GM19099 (cell line): Measurements from ENCODE around the gene EDC3.

Source experiments
- POLR2A ChIP-seq: IDR thresholded peaks from 3 replicates; pipeline ENCODE4 v1.6.1; 2011; ENCODE audit warnings: low read depth; ENCODE audit not compliant: insufficient read length; ENCODE audit errors: extremely low read depth

EDC3 gene

GRCh38 chr15:74663303-74664027 lies 32.4 kb downstream of the EDC3 start:
- no peak for TF ChIP-seq POLR2A

GRCh38 chr15:74662064-74662860 lies 33.6 kb downstream of the EDC3 start:
- TF ChIP-seq POLR2A = no peak

- no peak for TF ChIP-seq POLR2A
These were observed 38.0 kb downstream of the EDC3 start for GRCh38 chr15:74657846-74658245.

DNA sequence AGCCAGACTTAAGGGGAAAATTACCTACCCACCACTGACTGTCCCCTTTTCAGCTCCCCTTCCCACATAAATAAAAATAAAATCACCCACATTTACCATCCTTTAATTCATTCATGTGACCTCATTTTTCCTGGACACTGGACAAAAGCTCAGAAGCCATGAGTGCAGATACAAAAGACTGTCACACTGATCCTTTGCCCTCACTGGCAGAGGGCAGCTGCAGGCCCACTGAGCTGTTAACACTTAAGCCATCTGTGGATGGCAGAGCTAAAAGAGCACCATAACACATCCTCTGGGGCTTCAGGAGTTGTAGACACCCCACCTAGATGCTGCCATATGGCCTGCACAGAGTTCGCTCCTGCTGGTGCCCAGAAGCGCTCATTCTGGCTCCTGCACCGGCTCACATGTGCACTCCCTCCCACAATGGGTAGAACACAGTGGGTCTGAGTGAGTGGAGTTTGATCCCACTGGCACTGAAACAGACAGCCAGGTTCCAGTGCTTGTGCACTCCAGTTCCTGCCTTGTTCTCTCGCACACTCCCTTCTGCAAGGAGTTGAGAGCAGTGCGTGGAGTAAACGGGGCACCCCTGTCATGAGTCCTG lies 38.8 kb downstream of the EDC3 start:
- TF ChIP-seq POLR2A = no peak

- TF ChIP-seq POLR2A = no peak
These were observed 40.4 kb downstream of the EDC3 start for GRCh38 chr15:74655424-74655823.

DNA sequence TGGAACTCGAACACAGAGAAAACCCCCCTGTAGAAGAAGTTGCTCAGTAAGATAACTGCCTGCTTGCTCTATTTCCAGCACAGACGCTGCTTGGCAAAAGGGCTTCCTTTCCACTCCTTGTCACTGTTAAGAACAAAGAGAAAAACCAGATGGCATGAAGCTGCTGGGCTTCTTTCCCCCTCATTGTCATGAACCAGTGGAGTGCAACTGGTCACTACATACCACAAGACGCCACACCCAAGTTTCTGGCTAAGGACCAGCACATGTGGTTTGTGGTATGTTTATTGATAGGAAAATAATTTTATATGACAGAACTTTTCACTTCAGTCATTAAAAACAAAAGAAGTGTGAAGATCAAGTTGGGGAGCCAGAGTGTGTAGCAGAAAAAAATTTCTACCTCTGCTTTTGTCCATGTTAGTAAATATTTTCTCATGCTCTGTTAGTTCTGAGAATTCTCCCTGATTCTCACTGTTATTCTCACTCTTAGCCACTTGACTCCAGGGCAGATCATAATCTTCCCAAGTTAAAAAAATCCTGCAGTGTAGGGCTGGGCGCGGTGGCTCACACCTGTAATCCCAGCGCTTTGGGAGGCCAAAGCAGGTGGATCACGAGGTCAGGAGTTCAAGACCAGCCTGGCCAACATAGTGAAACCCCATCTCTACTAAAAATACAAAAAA lies 42.3 kb downstream of the EDC3 start:
- no peak for TF ChIP-seq POLR2A

- TF ChIP-seq POLR2A = no peak
These were observed 44.5 kb downstream of the EDC3 start for GRCh38 chr15:74651242-74651741.

GRCh38 chr15:74648051-74648842 lies 47.6 kb downstream of the EDC3 start:
- TF ChIP-seq POLR2A = no peak

DNA sequence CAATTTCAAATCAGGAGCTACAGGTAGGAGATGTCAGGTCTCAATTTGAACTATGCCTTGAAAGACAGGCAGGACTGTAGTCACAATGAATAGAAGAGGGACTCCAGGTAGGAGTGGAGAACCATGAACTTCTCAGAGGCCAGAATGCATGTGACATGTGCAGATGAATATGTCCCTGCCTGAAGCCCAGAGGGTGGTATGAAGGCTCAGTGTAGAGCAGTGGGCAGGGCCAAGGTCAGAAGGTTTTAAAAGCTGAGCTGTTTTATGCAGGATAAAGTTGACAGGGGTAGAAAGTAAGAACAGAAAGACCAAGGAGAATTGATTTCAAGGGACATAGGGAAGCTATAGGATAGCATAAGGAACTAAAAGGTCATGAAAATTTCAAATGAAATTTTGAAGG lies 49.3 kb downstream of the EDC3 start:
- no peak for TF ChIP-seq POLR2A

DNA sequence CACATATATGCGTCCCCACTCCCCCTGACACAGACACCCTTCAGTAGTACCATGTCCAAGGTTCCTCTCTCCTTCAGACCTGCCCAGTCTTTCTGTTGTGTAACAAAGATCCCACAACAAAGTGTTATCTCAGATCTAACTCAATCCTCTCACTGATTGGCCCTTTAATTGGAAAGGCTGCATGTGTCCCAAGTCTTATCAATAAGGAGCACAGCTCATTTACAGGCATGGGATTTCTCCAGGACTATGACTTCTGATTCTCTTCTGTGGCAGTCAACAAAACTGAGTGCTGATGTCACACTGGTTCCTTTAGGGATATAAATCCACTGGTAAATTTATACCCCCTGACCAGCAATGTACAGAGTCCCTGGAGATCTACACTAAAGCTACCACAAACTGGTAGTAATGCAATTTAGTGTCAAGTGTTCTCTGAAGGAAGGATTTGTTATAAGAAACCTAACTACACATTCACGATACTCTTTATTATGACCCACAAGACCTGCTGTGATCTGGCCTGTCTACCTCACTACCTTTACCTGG lies 52.1 kb downstream of the EDC3 start:
- TF ChIP-seq POLR2A = no peak

GRCh38 chr15:74642734-74643664 lies 52.8 kb downstream of the EDC3 start:
- TF ChIP-seq POLR2A = no peak

DNA sequence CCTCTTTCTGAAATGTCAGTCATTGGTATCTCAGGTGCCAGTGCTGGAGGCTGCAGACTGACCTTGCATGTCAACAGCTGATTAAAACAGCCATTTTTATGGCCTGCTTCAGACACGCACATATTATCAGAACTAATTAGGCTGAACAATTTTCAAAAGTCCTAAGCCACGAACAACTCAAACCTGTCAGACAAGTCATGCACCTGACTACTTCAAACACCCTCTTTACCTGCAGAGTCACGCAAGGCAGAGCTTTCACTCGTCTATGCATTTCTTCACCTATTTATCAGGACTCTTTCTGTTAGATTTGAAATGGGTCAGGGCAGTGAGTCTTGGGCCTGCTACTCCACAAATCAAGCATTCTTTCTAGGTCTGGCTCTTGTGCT lies 53.5 kb downstream of the EDC3 start:
- no peak for TF ChIP-seq POLR2A

DNA sequence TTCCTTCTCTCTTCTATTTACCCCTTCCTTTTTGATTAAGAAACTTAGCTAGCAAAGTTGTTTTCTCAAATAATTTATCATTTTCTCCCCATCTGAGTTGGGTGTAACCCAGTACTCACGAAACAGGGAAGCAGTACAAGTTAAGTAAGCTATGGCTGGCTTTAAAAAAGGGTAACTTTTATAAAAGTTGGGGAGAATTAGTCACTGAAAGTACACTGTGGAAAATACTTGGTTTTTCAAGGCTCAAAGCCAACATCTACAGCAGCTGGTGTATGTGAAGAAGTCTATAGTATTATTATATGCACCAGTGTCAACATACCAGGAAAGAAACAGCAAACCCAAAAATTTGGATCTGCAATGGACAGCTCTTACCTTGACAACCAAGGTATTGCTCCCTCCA lies 54.7 kb downstream of the EDC3 start:
- no peak for TF ChIP-seq POLR2A
